GM21423 (cell line): Measurements from ENCODE around the gene ANAPC2.

Source experiments
- ATAC-seq: cut with Tn5 transposase; IDR thresholded peaks from one replicate; pipeline ENCODE4 v1.9.1; 2021; ENCODE audit warnings: mild to moderate bottlenecking, moderate library complexity; ENCODE audit not compliant: unreplicated experiment

The ANAPC2 gene, protein sequence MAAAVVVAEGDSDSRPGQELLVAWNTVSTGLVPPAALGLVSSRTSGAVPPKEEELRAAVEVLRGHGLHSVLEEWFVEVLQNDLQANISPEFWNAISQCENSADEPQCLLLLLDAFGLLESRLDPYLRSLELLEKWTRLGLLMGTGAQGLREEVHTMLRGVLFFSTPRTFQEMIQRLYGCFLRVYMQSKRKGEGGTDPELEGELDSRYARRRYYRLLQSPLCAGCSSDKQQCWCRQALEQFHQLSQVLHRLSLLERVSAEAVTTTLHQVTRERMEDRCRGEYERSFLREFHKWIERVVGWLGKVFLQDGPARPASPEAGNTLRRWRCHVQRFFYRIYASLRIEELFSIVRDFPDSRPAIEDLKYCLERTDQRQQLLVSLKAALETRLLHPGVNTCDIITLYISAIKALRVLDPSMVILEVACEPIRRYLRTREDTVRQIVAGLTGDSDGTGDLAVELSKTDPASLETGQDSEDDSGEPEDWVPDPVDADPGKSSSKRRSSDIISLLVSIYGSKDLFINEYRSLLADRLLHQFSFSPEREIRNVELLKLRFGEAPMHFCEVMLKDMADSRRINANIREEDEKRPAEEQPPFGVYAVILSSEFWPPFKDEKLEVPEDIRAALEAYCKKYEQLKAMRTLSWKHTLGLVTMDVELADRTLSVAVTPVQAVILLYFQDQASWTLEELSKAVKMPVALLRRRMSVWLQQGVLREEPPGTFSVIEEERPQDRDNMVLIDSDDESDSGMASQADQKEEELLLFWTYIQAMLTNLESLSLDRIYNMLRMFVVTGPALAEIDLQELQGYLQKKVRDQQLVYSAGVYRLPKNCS

DNA sequence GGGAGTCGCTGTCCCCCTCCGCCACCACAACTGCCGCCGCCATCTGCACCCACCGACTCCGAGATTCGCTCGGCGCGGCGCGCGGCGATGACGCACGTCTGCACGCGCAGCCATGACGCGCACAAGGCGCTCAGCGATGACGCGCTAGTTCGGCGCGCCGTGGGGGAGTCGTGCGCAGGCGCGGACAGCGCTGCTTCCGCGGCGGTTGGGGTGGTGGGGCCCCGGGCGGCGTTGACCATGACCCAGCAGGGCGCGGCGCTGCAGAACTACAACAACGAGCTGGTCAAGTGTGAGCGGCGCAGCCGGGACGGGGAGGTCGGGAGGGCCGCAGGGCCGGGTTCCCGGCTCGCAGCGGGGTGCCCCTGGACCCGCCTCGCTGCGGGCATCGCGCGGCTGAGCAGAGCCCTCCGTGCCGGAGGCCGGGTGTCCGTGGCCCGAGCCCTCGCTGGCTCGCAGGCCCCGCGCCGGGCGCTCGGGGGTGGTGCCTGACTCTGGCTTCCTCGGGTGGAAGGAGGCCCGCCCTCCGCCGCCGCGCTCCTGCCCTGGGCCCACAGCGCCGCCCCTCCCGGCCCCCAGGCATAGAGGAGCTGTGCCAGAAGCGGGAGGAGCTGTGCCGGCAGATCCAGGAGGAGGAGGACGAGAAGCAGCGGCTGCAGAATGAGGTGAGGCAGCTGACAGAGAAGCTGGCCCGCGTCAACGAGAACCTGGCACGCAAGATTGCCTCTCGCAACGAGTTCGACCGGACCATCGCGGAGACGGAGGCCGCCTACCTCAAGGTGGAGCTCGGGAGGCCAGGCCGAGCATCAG is at the start of gene ANAPC2, which contains the start of gene SSNA1:
TSS of gene ANAPC2 (minus strand) at position 71 of the 807 bp plus-strand sequence. CDS start at position 43, 28 bp downstream.
TSS of gene SSNA1 (plus strand) at position 187 of the 807 bp plus-strand sequence. CDS start at position 238, 51 bp downstream.
- ATAC-seq, result peak; percentile 80

DNA sequence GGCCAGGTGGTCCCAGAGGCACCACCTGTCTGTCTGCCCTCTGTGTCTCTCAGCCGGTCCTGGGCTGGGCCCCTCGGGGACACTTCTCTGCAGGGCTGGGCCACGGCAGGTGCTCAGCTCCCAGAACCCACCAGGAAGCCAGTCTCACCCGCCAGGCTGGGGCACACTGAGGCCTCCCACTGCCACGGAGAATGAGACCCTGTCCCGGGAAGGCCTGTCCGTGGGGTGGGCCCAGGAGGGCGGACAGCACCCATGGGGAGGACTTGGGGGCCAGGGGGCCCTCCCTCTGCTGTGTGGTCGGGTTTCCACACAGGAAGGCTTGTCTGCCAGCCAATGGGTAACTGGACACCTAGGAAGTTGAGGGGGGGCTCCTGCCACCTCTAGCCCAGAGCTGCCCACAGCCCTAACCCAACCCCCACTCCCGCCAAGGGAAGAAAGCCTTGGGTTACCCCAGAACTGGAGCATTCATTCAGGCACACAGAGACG is 48.6 kb upstream of the ANAPC2 start:
- no peak for ATAC-seq

DNA sequence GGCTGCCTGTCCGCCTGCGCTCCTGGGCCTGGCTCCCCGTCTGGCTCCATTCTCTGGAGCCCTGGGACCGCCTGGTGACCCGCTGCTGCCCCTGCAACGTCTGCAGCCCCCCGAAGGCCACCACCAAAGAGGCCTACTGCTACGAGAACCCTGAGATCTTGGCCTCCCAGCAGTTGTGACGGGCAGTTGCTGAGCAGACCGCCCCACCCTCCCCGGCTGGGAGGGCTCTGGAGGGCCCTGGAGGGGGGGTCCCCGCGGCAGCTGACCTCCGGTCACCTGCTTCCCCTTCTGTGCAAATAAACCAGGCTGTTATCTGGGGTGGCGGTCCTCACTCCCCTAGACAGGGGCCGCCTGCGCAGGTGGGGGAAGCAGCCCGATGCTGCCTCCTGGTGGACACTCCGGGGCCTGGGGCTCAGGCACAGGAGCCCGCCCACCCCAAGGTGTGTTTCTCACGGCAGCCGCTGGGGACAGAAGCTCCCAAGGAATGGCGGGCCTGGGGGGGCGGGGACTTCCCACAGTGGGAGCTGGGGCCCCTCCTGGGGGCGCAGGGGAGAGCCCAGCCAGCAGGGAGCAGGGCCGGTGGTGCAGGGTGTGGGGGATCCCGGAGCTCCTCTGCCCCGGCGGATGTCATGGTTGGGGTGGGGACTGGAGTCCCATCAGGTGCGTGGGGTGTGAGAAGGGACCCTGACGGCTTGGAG is 48.0 kb upstream of the ANAPC2 start:
- peak; percentile 19 for ATAC-seq

DNA sequence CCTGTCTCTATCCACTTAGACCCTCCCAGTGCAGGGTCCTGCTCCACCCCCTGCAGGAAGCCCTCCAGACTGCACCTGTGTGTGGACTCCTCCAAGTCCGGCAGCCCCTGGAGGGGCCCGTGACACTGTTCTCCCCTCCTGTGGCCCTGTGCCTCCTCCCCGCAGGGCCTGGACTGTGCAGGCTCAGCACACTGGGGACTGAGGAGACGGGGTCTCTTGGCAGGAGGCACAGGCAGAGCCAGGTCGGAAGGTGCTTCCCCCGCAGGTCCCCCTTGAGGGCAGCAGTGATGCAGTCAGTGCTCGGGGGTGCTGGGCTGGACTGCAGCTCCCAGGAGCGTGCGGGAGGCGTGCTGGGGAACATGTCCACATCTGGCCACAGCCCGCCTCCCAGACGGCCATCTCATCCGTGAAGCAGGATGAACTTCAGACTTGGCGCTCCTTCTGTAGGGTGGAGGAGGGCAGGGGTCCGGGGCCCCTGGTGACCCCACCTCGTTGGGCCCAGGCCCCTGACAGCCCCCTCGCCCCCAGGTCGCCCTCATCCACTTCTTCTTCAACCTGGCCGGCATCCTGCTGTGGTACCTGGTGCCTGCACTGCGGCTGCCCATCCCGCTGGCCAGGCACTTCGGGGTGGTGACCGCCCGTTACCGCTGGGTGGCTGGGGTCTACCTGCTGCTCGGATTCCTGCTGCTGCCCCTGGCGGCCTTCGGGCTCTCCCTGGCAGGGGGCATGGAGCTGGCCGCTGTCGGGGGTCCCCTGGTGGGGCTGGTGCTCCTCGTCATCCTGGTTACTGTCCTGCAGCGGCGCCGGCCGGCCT is 47.3 kb upstream of the ANAPC2 start:
- no peak for ATAC-seq

DNA sequence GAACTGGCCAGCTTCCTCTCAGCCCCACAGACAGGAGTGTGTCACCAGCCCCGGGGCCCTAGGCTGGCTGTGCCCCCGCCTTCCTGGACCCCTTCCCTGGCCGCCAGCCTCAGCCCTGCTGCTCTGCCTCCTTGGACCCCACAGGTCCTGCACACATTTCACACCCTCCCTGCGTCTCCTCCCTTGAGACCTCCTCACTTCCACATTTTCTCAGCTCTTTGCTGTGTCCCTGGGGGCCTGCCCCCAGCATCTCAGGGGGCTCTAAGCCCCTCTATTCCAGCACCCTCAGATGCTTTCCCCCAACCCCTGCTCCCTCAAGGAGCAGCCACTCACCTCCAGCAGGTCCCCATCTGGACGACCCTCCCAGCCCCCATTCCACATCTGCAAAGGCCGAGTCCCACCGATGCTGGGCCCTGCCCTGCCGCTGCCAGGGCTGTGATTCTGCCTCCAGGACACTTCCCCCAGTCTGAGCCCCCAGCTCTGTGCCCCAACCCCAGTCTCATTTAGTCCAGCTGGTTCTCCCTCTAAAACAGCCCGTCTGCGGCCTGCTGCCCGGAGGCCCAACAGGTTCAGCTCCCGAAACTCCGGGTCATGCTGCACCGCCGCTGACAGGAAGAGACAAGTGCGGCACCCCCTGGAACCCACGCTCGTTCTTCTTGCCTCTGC is 46.5 kb upstream of the ANAPC2 start:
- no peak for ATAC-seq

DNA sequence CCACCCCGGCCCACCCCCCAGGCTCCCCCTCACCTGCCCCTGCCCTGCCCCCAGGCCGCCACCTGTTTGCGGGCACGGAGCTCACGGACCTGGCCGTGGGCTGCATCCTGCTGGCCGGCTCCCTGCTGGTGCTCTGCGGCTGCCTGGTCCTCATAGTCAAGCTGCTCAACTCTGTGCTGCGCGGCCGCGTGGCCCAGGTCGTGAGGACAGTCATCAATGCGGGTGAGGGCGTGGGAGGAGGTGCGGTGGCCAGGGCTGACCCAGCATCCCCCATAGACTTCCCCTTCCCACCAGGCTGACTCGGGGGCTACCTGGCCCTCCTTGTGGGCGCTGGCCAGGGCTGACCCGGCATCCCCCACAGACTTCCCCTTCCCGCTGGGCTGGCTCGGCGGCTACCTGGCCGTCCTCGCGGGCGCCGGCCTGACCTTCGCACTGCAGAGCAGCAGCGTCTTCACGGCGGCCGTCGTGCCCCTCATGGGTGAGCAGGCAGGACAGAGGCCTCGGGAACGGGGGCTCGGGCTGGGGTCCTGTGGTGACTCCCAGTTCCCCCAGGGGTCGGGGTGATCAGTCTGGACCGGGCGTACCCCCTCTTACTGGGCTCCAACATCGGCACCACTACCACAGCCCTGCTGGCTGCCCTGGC is 45.8 kb upstream of the ANAPC2 start:
- no peak for ATAC-seq

DNA sequence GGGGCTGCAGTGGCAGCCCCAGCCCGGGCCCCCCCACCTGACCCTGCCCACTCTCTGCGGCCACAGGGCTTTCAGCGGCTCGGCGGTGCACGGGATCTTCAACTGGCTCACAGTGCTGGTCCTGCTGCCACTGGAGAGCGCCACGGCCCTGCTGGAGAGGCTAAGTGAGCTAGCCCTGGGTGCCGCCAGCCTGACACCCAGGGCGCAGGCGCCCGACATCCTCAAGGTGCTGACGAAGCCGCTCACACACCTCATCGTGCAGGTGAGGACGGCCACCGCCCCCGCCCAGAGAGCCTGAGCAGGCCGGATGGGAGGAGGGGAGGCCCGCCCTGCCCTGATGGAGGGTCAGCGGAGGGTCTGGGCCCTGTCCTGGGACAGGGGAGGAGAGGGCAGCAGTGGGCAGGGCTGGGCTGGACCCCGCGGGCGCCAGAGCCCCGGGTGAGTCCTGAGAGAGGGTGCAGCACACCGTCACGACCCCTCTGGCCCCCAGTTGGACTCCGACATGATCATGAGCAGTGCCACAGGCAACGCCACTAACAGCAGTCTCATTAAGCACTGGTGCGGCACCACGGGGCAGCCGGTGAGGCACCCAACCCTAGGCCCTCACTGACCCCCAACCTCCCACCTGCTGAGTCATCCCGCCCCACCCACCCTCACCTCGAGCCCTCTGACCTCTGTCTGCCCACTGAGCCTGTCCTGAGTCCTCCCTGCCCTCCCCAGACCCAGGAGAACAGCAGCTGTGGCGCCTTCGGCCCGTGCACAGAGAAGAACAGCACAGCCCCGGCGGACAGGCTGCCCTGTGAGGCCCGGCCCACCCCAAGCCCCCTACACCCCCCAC is 45.0 kb upstream of the ANAPC2 start:
- no peak for ATAC-seq

DNA sequence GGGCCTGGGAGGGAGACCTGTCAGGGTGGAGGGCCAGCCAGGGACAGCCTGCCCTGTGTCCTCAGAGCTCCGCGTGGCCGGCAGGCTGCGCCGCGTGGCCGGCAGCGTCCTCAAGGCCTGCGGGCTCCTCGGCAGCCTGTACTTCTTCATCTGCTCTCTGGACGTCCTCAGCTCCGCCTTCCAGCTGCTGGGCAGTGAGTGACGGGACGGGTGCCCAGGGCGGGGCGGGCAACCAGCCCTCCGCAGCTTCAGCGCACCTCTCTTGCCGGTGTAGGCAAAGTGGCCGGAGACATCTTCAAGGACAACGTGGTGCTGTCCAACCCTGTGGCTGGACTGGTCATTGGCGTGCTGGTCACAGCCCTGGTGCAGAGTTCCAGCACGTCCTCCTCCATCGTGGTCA is 44.1 kb upstream of the ANAPC2 start:
- ATAC-seq, result no peak

DNA sequence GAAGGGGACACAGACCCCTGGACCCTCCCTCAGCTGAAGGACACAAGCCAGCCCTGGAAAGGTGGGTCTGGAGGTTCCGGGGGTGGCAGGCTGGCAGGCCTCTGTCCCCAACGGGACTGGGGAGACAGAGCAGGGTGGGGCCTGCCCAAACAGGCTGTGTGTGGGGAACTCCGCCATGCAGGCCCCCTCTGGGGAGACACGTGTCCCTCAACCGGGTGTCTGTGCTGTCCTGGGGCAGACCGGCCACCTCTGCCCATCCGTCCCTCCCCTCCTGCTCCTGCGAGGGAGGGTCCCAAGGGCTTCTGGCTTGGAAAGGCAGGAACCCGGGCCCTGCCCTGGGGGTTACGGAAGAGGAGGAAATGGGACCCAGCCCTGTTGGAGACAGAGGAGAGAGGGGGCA is 43.7 kb upstream of the ANAPC2 start:
- no peak for ATAC-seq

DNA sequence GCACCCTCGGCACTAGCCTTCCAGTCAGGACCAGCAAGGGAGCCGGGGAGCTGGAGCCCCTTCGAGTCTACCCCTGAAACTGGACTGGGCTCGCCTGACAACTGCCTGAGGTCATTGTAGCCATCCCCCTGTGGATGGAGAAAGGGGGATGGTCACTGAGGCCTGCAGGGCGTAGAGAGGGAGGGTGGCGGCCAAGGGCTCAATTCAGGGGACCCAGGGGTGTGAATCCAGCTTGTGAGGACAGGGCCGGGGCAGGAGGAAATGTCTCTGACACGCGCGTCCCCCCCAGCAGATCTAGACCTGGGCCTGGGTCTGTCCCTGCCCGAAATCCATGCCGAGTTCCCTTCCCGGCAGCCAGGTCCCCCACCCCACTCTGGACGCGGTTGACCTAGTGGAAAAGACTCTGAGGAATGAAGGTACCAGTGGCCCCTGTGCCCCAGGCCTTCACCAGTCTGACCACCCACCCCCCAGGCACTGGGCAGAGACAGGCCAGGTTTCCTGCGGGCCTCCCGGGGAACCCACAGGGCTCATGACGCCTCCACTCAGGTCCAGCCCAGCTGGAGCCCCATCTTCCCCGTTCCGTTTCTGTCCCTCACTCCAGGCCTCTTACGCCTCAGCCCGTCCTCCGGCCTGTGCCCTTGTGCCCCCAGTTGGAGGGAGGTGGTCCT is 43.1 kb upstream of the ANAPC2 start:
- no peak for ATAC-seq

DNA sequence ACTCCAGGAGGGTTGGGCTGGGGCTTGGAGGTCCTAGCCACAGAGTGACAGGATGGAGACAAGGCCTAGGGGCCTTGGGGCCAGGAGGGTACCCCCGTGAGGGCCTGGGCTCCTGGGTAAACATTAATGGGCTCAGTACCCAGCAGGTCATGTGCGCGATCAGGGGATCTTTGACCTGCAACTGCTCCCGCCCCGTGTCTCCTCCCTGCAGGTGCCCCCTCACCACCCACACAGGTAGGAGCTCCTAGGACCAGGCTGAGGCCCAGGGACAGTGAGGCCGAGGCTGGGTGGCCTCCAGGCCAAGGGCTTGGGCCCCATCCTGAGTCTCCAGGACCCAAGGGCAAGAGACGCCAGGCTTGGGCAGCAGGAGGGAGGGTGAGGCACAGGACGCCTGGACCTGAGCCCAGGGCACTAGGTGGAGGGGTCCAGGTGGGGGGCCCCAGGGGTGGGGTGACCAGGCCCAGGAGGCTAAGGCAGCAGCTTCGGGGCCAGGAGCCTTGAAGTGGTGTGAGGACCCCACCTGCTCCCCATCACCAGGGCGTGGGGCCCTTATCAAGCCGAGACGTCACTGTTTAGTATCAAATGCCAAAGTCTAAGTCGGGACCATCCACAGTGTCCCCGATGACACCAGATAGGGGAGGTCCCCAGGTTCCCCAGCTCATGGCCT is 42.5 kb upstream of the ANAPC2 start, which contains the start of gene SLC34A3:
TSS of gene SLC34A3 (plus strand) at position 197 of the 667 bp plus-strand sequence. CDS start 802 bp downstream, outside the sequence.
- ATAC-seq, result no peak

DNA sequence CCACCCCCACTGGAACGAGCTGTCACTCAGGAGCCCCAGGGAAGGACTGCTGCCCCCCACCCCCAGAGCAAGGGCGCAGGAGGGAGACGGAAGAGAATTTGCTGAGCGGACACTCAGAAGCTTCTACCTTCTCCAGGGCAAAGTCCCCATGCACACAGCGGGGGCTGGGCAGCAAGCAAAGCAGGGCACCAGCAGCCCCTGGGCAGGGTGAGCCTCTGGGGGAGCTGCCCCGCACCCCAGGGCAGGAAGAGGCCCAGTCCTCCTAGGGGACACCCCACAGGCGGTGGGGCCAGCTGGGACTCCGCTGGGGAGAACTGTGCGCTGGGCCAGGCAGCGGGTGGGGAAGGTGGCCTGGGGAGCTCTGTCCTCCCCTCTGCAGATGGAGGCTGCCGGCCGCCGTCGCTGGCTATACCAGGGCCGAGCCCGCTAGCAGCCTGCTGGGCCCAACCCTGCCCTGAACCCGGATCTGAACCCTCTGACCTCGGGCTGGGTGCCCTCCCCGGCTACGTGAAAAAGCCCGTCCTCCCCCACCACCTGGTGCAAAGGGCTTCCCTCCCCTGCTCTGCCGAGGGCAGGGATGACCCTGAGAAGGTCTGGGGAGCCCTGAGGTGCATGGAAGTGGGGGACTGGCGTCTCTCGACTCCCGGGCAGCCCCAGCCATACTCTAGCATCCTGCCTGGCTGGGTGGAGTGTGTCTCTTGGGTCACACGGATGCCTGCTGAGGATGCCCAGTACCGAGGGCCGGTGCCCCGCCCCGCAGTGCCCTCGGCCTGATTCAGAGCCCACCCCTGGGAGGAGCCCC is 41.7 kb upstream of the ANAPC2 start:
- ATAC-seq, result no peak

DNA sequence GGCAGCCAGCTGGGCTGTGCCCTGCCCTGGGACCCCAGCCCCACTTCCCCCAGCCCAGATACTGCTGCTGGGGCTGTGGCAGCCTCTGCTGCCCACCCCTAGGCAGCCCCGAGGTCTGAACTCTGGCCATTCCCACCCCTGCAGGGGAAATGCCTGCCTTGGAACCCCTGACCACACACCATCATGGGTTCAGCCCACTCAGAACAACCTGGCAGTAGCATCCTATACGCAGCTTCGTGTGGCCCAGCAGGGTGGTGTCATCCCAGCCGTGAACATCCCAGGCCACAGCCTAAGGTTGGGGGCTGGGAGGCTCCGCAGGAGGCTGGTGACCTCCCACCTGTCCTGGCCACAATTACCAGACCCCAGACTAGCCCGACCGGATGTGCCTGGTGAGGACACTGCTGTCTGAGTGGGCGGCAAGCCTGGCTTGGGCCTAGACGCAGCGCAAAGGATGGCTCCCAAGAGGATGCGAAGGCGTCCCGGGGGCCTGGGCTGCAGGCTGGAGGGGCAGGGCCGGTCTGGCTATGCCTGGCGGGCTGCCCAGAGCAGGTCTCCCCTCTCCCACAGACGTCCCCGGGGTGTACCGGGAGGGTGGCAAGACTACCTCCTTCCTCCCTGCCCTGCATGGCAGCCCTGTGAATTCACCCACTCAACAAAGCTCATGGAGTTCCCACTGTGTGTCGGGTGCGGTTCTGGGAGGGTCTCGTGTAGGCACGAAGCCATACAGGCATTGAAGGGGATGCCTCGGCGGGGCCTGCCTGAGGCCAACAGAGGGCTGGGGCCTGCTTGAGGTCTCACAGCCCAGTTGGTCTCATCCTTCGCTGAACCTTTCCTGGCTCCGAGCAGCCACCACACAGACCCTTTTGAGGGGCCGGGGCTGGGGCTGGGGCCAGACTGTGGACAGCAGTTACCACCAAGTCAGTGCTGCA is 40.9 kb upstream of the ANAPC2 start:
- ATAC-seq, result no peak

DNA sequence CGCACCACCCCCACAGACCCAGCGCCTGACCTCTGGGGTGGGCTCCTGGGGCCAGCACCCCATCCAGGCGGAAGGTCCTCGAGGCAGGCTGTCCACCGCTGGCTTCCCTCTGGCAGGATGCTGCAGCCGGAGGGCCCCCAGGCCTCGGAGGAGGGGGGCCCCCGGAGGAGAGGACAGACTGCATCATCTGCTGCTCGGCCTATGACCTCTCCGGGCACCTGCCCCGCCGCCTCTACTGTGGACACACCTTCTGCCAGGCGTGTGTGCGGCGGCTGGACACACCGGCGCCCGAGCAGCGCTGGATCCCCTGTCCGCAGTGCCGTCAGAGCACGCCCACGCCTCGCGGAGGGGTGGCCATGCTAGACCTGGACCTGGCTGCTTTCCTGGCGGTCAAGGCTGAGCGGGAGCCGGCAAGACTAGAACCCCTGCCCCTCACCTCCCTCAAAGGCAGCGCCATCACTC is 40.2 kb upstream of the ANAPC2 start:
- no peak for ATAC-seq
